H9 (cell line): ENCODE results near the gene LOXHD1. TPM values are rescaled to one million over a fixed set of nuclear protein-coding genes. Genes with fewer than 3 reads are reported as not detected.

Experiments used
- DNase-seq: peaks from one replicate; pipeline ENCODE4 v3.0.0-alpha.2; 2017
- H2AFZ ChIP-seq: one replicate; pipeline ENCODE4 v1.6.1; 2013; ENCODE audit warnings: mild to moderate bottlenecking, low read length, control low read depth, moderate library complexity
- H2AK5ac ChIP-seq: 2 replicates; pipeline ENCODE4 v1.6.1; 2013; ENCODE audit warnings: low read length, control low read depth, mixed read lengths; ENCODE audit not compliant: insufficient read length
- H2BK120ac ChIP-seq: one replicate; pipeline ENCODE4 v1.6.1; 2013; ENCODE audit warnings: low read depth, mild to moderate bottlenecking, low read length, control low read depth, inconsistent platforms; ENCODE audit not compliant: poor library complexity, severe bottlenecking
- H2BK12ac ChIP-seq: 2 replicates; pipeline ENCODE4 v1.6.1; 2013; ENCODE audit warnings: low read length, control low read depth, mixed read lengths, low read depth; ENCODE audit not compliant: insufficient read length
- H2BK15ac ChIP-seq: 2 replicates; pipeline ENCODE4 v1.6.1; 2013; ENCODE audit warnings: low read depth, low read length, control low read depth
- H2BK20ac ChIP-seq: one replicate; pipeline ENCODE4 v1.6.1; 2013; ENCODE audit warnings: low read depth, mild to moderate bottlenecking, low read length, control low read depth, inconsistent platforms; ENCODE audit not compliant: poor library complexity, severe bottlenecking
- H2BK5ac ChIP-seq: 2 replicates; pipeline ENCODE4 v1.6.1; 2013; ENCODE audit warnings: low read length, control low read depth, mixed read lengths; ENCODE audit not compliant: insufficient read length
- H3K14ac ChIP-seq: 2 replicates; pipeline ENCODE4 v1.6.1; 2013; ENCODE audit warnings: low read length, control low read depth; ENCODE audit not compliant: insufficient read depth
- H3K18ac ChIP-seq: 2 replicates; pipeline ENCODE4 v1.6.1; 2013; ENCODE audit warnings: low read depth, mild to moderate bottlenecking, mixed read lengths, low read length, control low read depth; ENCODE audit not compliant: insufficient read length
- H3K23ac ChIP-seq: 2 replicates; pipeline ENCODE4 v1.6.1; 2013; ENCODE audit warnings: low read length, control low read depth, mixed read lengths, low read depth; ENCODE audit not compliant: insufficient read length
- H3K23me2 ChIP-seq: 2 replicates; pipeline ENCODE4 v1.6.1; 2013; ENCODE audit warnings: low read depth, mild to moderate bottlenecking, mixed read lengths, low read length, control low read depth; ENCODE audit not compliant: insufficient read length, poor library complexity, severe bottlenecking
- H3K27ac ChIP-seq: 2 replicates; pipeline ENCODE4 v1.5.1; 2013; ENCODE audit warnings: low read length, control low read depth, mixed read lengths, low read depth; ENCODE audit not compliant: insufficient read length
- H3K27me3 ChIP-seq: 2 replicates; pipeline ENCODE4 v1.6.1; 2013; ENCODE audit warnings: low read length, control low read depth, inconsistent platforms; ENCODE audit not compliant: insufficient read depth
- H3K4ac ChIP-seq: 2 replicates; pipeline ENCODE4 v1.6.1; 2013; ENCODE audit warnings: low read depth, mild to moderate bottlenecking, control low read depth, inconsistent platforms, low read length, moderate library complexity
- H3K4me1 ChIP-seq: 2 replicates; pipeline ENCODE4 v1.6.1; 2013; ENCODE audit warnings: low read length, control low read depth, inconsistent platforms; ENCODE audit not compliant: insufficient read depth
- H3K4me2 ChIP-seq: 2 replicates; pipeline ENCODE4 v1.6.1; 2013; ENCODE audit warnings: low read length, control low read depth, mixed read lengths; ENCODE audit not compliant: insufficient read length, insufficient read depth
- H3K56ac ChIP-seq: 2 replicates; pipeline ENCODE4 v1.6.1; 2013; ENCODE audit warnings: low read depth, mild to moderate bottlenecking, mixed read lengths, low read length, control low read depth; ENCODE audit not compliant: insufficient read length
- H3K79me1 ChIP-seq: 2 replicates; pipeline ENCODE4 v1.6.1; 2013; ENCODE audit warnings: low read depth, mild to moderate bottlenecking, moderate library complexity, low read length, control low read depth, inconsistent platforms; ENCODE audit not compliant: insufficient read depth, poor library complexity, severe bottlenecking
- H3K79me2 ChIP-seq: 2 replicates; pipeline ENCODE4 v1.6.1; 2013; ENCODE audit warnings: low read length, control low read depth, inconsistent platforms; ENCODE audit not compliant: insufficient read depth
- H3K9ac ChIP-seq: 2 replicates; pipeline ENCODE4 v1.6.1; 2013; ENCODE audit warnings: low read length, control low read depth, mixed read lengths; ENCODE audit not compliant: insufficient read length; ENCODE audit errors: extremely low read depth
- H3K9me3 ChIP-seq: one replicate; pipeline ENCODE4 v1.6.1; 2013; ENCODE audit warnings: low read depth, low read length, inconsistent platforms; ENCODE audit not compliant: control insufficient read depth
- H3T11ph ChIP-seq: one replicate; pipeline ENCODE4 v1.6.1; 2013; ENCODE audit warnings: mild to moderate bottlenecking, low read length, control low read depth, inconsistent platforms
- H4K20me1 ChIP-seq: one replicate; pipeline ENCODE4 v1.6.1; 2013; ENCODE audit not compliant: control insufficient read depth, insufficient read length, insufficient read depth
- H4K5ac ChIP-seq: 2 replicates; pipeline ENCODE4 v1.6.1; 2013; ENCODE audit warnings: low read depth, mild to moderate bottlenecking, mixed read lengths, low read length, control low read depth; ENCODE audit not compliant: insufficient read length
- H4K8ac ChIP-seq: replicated peaks from 2 replicates; pipeline ENCODE4 v1.6.1; 2013; ENCODE audit warnings: low read length, control low read depth, mixed read lengths, low read depth; ENCODE audit not compliant: insufficient read length
- H4K91ac ChIP-seq: 2 replicates; pipeline ENCODE4 v1.6.1; 2013; ENCODE audit warnings: low read depth, mild to moderate bottlenecking, moderate library complexity, mixed read lengths, low read length, control low read depth; ENCODE audit not compliant: insufficient read length
- H3K27ac Mint-ChIP-seq, 3 experiments: 2 replicates in 2 of 3; 3 replicates in 1 of 3; pipeline ENCODE4 v1.8.0; 2020 to 2021; ENCODE audit warnings: mixed read lengths in 3 of 3, mild to moderate bottlenecking in 1 of 3, moderate library complexity in 1 of 3
- H3K27me3 Mint-ChIP-seq: 2 replicates; pipeline ENCODE4 v1.8.0; 2021; ENCODE audit warnings: low read depth, mild to moderate bottlenecking, moderate library complexity, mixed read lengths
- H3K36me3 Mint-ChIP-seq, 3 experiments: 2 replicates in 2 of 3; 3 replicates in 1 of 3; pipeline ENCODE4 v1.8.0; 2020 to 2021; ENCODE audit warnings: low read depth in 3 of 3, mixed read lengths in 3 of 3; ENCODE audit not compliant: insufficient read depth in 1 of 3
- H3K4me1 Mint-ChIP-seq, 2 experiments: 2 replicates each; pipeline ENCODE4 v1.8.0; 2020; ENCODE audit warnings: mixed read lengths in 2 of 2
- H3K4me3 Mint-ChIP-seq, 2 experiments: 2 replicates in 1 of 2; 3 replicates in 1 of 2; pipeline ENCODE4 v1.8.0; 2020 to 2021; ENCODE audit warnings: mild to moderate bottlenecking in 2 of 2, mixed read lengths in 2 of 2, moderate library complexity in 1 of 2
- H3K9me3 Mint-ChIP-seq, 2 experiments: 2 replicates in 1 of 2; 3 replicates in 1 of 2; pipeline ENCODE4 v1.8.0; 2020; ENCODE audit warnings: mild to moderate bottlenecking in 2 of 2, mixed read lengths in 2 of 2, moderate library complexity in 1 of 2
- WGBS: extraction: QIAGEN DNeasy Blood & Tissue Kit; methylation state at CpG from one replicate; pipeline ENCODE4 v1.1.7; 2013; ENCODE audit warnings: missing lambda C conversion rate, low lambda C conversion rate, mixed read lengths; ENCODE audit not compliant: insufficient read length; ENCODE audit errors: extremely low coverage; 5-methylcytosine and 5-hydroxymethylcytosine counted together
- total RNA-seq: library from RNA; stranded (reverse); gene quantifications from 2 replicates; pipeline ENCODE4 v1.2.1, GENCODE V29; 2021
- TF ChIP-seq, protein P1 (sequence below): fragments of 200-600 bp; sonication (generic); conservative IDR thresholded peaks from 3 replicates; pipeline ENCODE4 v1.8.0; 2021; ENCODE audit warnings: antibody characterized with exemption, mild to moderate bottlenecking

Gene LOXHD1
- total RNA-seq, 1 experiment from 2014 or later: 0.07 TPM

DNA sequence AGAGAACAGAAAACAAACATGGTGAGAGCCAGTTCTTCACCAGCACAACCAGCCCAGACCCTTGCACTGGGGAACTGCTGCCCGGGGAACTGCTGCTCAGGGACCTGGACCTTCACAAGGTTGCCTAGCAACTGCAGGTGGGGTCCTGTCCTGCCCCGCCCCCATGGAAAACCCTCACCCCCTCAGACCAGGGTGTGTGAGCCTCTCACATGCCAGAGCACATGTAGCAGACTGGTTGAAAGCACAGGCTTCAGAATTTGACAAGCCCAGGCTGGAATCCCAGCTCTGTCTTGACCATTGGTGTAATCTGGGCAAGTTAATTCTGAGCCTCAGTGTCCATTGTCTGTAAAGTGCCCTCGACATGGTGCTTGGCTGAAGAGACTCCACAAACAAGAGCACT is 118.6 kb downstream of the LOXHD1 start:
- DNase-seq: no peak
- Histone ChIP-seq H3K23me2 (no peaks in the 10 kb centered on the region), H3K23ac (no peak overlapping the region), H3K79me2 (no peaks in the 10 kb centered on the region), H3T11ph (no peak overlapping the region), H4K5ac (no peak overlapping the region), H3K4me2 (no peak overlapping the region), H2BK20ac (no peak overlapping the region), H3K27me3 (no peaks in the 10 kb centered on the region), H3K9me3 (no peaks in the 10 kb centered on the region), H2BK120ac (no peak overlapping the region), H3K56ac (no peak overlapping the region), H3K4me1 (no peaks in the 10 kb centered on the region), H2BK12ac (no peak overlapping the region), H2BK5ac (no peak overlapping the region), H3K14ac (no peak overlapping the region), H2AK5ac (no peak overlapping the region), H4K91ac (no peak overlapping the region), H2AFZ (no peak overlapping the region), H3K4ac (no peak overlapping the region), H4K20me1 (no peaks in the 10 kb centered on the region), H2BK15ac (no peak overlapping the region), H3K18ac (no peak overlapping the region), H4K8ac (no peak overlapping the region), H3K9ac (no peak overlapping the region), H3K27ac (no peak overlapping the region), H3K79me1 (no peaks in the 10 kb centered on the region)
- Mint-ChIP-seq H3K36me3 (no peaks in the 10 kb centered on the region), H3K4me1 (no peaks in the 10 kb centered on the region), H3K9me3 (no peaks in the 10 kb centered on the region), H3K27me3 (peaks cover 5% of the 10 kb centered on the region), H3K4me3 (no peak overlapping the region), H3K27ac (no peak overlapping the region)
- TF ChIP-seq, protein P1, sequence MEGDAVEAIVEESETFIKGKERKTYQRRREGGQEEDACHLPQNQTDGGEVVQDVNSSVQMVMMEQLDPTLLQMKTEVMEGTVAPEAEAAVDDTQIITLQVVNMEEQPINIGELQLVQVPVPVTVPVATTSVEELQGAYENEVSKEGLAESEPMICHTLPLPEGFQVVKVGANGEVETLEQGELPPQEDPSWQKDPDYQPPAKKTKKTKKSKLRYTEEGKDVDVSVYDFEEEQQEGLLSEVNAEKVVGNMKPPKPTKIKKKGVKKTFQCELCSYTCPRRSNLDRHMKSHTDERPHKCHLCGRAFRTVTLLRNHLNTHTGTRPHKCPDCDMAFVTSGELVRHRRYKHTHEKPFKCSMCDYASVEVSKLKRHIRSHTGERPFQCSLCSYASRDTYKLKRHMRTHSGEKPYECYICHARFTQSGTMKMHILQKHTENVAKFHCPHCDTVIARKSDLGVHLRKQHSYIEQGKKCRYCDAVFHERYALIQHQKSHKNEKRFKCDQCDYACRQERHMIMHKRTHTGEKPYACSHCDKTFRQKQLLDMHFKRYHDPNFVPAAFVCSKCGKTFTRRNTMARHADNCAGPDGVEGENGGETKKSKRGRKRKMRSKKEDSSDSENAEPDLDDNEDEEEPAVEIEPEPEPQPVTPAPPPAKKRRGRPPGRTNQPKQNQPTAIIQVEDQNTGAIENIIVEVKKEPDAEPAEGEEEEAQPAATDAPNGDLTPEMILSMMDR: no peak
- WGBS: no CpG with 5 or more reads among the region's 3 CpGs
